ENCODE measurements around the gene AKT1.

DNA sequence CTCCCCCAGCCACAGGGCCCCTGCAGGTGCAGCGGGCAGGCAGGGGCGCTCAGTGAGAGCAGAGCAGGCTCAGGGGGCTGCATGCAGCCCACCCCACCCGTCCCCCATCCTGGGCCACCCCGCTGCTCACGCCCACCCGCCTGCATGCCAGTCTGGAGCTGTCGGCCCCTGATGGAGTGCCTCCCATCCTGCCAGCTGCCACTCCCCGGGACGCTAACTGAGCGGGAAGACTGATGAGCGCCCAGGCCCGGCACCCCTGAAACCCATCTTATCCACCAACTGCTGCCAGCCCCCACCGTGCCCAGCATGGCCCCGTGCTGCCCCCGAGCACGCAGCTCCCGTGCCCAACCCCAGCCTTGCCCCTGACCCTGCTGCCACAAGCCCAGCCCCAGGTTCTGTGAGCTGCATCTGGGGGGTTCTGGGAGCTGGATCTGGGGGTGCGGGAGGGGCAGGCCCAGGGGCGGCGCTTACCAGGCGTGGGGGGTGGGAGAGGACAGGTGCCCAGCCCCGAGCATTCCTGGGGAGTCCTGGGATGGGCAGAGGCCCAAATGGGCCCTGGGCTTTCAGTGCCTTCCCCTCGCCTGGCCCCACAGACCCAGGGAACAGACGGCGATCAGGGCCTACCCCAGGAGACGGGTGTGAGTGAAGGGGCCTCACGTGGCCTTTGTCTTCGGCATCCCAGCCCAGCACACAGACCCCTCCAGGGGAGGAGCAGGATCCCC is 13.3 kb downstream of the AKT1 start:
- TF ChIP-seq, protein P1, sequence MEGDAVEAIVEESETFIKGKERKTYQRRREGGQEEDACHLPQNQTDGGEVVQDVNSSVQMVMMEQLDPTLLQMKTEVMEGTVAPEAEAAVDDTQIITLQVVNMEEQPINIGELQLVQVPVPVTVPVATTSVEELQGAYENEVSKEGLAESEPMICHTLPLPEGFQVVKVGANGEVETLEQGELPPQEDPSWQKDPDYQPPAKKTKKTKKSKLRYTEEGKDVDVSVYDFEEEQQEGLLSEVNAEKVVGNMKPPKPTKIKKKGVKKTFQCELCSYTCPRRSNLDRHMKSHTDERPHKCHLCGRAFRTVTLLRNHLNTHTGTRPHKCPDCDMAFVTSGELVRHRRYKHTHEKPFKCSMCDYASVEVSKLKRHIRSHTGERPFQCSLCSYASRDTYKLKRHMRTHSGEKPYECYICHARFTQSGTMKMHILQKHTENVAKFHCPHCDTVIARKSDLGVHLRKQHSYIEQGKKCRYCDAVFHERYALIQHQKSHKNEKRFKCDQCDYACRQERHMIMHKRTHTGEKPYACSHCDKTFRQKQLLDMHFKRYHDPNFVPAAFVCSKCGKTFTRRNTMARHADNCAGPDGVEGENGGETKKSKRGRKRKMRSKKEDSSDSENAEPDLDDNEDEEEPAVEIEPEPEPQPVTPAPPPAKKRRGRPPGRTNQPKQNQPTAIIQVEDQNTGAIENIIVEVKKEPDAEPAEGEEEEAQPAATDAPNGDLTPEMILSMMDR (IDR thresholded peaks at IDR 0.05) = no peak
- TF ChIP-seq POLR2A (IDR thresholded peaks at IDR 0.05) (no peak), EP300 (IDR thresholded peaks at IDR 0.05) (no peak), POLR2AphosphoS5 (IDR thresholded peaks at IDR 0.05) (no peak)

Measured in gastroesophageal sphincter (tissue), 3 donors.